ENCODE results near the gene SEMA3C.

- TF ChIP-seq, protein P1, sequence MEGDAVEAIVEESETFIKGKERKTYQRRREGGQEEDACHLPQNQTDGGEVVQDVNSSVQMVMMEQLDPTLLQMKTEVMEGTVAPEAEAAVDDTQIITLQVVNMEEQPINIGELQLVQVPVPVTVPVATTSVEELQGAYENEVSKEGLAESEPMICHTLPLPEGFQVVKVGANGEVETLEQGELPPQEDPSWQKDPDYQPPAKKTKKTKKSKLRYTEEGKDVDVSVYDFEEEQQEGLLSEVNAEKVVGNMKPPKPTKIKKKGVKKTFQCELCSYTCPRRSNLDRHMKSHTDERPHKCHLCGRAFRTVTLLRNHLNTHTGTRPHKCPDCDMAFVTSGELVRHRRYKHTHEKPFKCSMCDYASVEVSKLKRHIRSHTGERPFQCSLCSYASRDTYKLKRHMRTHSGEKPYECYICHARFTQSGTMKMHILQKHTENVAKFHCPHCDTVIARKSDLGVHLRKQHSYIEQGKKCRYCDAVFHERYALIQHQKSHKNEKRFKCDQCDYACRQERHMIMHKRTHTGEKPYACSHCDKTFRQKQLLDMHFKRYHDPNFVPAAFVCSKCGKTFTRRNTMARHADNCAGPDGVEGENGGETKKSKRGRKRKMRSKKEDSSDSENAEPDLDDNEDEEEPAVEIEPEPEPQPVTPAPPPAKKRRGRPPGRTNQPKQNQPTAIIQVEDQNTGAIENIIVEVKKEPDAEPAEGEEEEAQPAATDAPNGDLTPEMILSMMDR (IDR thresholded peaks at IDR 0.05) = no peak
- TF ChIP-seq POLR2AphosphoS5 (IDR thresholded peaks at IDR 0.05) = no peak
Measured at GRCh38 chr7:80711531-80711930, 207.3 kb downstream of the SEMA3C start.

Data from prostate gland (tissue), 2 donors.